Neural progenitor cell (in vitro differentiated cells): ENCODE data around the gene CDK7.

Source experiments
- CTCF ChIP-seq: fragments of 200-600 bp; sonication (generic); IDR thresholded peaks from 2 replicates; pipeline ENCODE4 v1.5.1; 2017; ENCODE audit warnings: antibody characterized with exemption, mild to moderate bottlenecking
- EZH2 ChIP-seq: fragments of 200-600 bp; sonication (generic); IDR thresholded peaks from 2 replicates; pipeline ENCODE4 v1.6.1; 2017; ENCODE audit warnings: antibody characterized with exemption, mild to moderate bottlenecking, moderate library complexity

DNA sequence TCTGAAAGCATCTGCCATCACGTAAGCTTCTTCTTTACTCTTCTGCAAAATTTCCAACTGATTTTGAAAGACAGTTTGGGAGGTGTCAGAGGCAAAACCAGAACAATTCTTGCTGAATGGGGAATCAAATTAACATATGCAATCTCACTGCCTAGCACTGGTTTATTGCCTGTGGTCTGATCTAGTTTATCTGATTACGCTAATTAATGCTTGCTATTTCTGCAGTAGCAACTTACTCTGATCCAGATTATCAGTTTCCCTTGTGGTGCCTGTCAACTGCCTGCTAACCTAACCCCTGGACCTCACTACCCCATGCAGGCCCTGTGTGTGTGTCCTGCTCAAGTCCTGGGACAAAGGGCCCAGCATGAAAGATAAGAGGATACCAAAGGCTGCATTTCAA is 57.6 kb downstream of the CDK7 start:
- no peak for TF ChIP-seq CTCF
- no peak for TF ChIP-seq EZH2
